Activated naive CD8-positive, alpha-beta T cell treated with anti-CD3 and anti-CD28 coated beads for 36 hours (primary cell): Measurements from ENCODE around the gene SPO11. TPM values are rescaled to one million over a fixed set of nuclear protein-coding genes. Genes with fewer than 3 reads are reported as not detected.

ENCODE experiments used
- DNase-seq: peaks from one replicate; pipeline ENCODE4 v3.0.0; 2021
- H3K27ac Mint-ChIP-seq: one replicate; pipeline ENCODE4 v1.8.0; 2022; ENCODE audit warnings: mild to moderate bottlenecking, moderate library complexity, mixed read lengths
- H3K27me3 Mint-ChIP-seq: one replicate; pipeline ENCODE4 v1.8.0; 2022; ENCODE audit warnings: mild to moderate bottlenecking, mixed read lengths
- H3K36me3 Mint-ChIP-seq: one replicate; pipeline ENCODE4 v1.8.0; 2021; ENCODE audit warnings: mild to moderate bottlenecking, mixed read lengths
- H3K4me1 Mint-ChIP-seq: one replicate; pipeline ENCODE4 v1.8.0; 2021; ENCODE audit warnings: mixed read lengths
- H3K4me3 Mint-ChIP-seq: one replicate; pipeline ENCODE4 v1.8.0; 2022; ENCODE audit warnings: mild to moderate bottlenecking, moderate library complexity, mixed read lengths
- H3K9me3 Mint-ChIP-seq: one replicate; pipeline ENCODE4 v1.8.0; 2022; ENCODE audit warnings: mixed read lengths
- total RNA-seq, 2 experiments: library from RNA; stranded (reverse); gene quantifications; one replicate each; pipeline ENCODE4 v1.2.3, GENCODE V29; 2021

The SPO11 gene
- total RNA-seq, 2 experiments from 2014 or later: not detected

- Mint-ChIP-seq H3K36me3 (no peaks in the 10 kb centered on the region), H3K4me3 (no peak overlapping the region), H3K27me3 (peaks cover 28% of the 10 kb centered on the region), H3K4me1 (no peaks in the 10 kb centered on the region), H3K9me3 (no peaks in the 10 kb centered on the region), H3K27ac (no peak overlapping the region)
- no peak for DNase-seq
Measured at GRCh38 chr20:57294550-57294949, 35.1 kb upstream of the SPO11 start.

GRCh38 chr20:57298457-57298856 is 31.1 kb upstream of the SPO11 start:
- Mint-ChIP-seq H3K36me3 (no peaks in the 10 kb centered on the region), H3K4me1 (no peaks in the 10 kb centered on the region), H3K4me3 (no peak overlapping the region), H3K27ac (no peak overlapping the region), H3K27me3 (peaks cover 8% of the 10 kb centered on the region), H3K9me3 (no peaks in the 10 kb centered on the region)
- DNase-seq: no peak

- Mint-ChIP-seq H3K9me3 (no peaks in the 10 kb centered on the region), H3K4me1 (no peaks in the 10 kb centered on the region), H3K36me3 (no peaks in the 10 kb centered on the region), H3K27me3 (peaks cover 4% of the 10 kb centered on the region), H3K4me3 (no peak overlapping the region), H3K27ac (no peak overlapping the region)
- no peak for DNase-seq
Measured at GRCh38 chr20:57301026-57301425, 28.6 kb upstream of the SPO11 start.

- no peak for DNase-seq
- Mint-ChIP-seq H3K27ac (no peak overlapping the region), H3K36me3 (no peaks in the 10 kb centered on the region), H3K4me3 (no peak overlapping the region), H3K27me3 (no peaks in the 10 kb centered on the region), H3K4me1 (no peaks in the 10 kb centered on the region), H3K9me3 (no peaks in the 10 kb centered on the region)
Measured at GRCh38 chr20:57306747-57307146, 22.9 kb upstream of the SPO11 start.

GRCh38 chr20:57308451-57309271 is 20.9 kb upstream of the SPO11 start:
- Mint-ChIP-seq H3K36me3 (no peaks in the 10 kb centered on the region), H3K27ac (no peak overlapping the region), H3K9me3 (no peaks in the 10 kb centered on the region), H3K27me3 (no peaks in the 10 kb centered on the region), H3K4me1 (no peaks in the 10 kb centered on the region), H3K4me3 (no peak overlapping the region)
- no peak for DNase-seq

GRCh38 chr20:57309544-57310115 is 20.0 kb upstream of the SPO11 start:
- Mint-ChIP-seq H3K4me3 (no peak overlapping the region), H3K9me3 (no peaks in the 10 kb centered on the region), H3K27me3 (no peaks in the 10 kb centered on the region), H3K36me3 (no peaks in the 10 kb centered on the region), H3K27ac (no peak overlapping the region), H3K4me1 (no peaks in the 10 kb centered on the region)
- no peak for DNase-seq

GRCh38 chr20:57310821-57311514 is 18.6 kb upstream of the SPO11 start:
- no peaks in the 10 kb centered on the region for H3K36me3 Mint-ChIP-seq
- H3K27ac Mint-ChIP-seq: no peak overlapping the region
- no peak overlapping the region for H3K4me3 Mint-ChIP-seq
- no peak for DNase-seq
- no peaks in the 10 kb centered on the region for H3K27me3 Mint-ChIP-seq
- H3K9me3 Mint-ChIP-seq: no peaks in the 10 kb centered on the region
- no peaks in the 10 kb centered on the region for H3K4me1 Mint-ChIP-seq

GRCh38 chr20:57312138-57312537 is 17.5 kb upstream of the SPO11 start:
- no peak overlapping the region for H3K27ac Mint-ChIP-seq
- no peaks in the 10 kb centered on the region for H3K36me3 Mint-ChIP-seq
- DNase-seq: no peak
- no peak overlapping the region for H3K4me3 Mint-ChIP-seq
- no peaks in the 10 kb centered on the region for H3K27me3 Mint-ChIP-seq
- no peaks in the 10 kb centered on the region for H3K4me1 Mint-ChIP-seq
- H3K9me3 Mint-ChIP-seq: no peaks in the 10 kb centered on the region

GRCh38 chr20:57313230-57313629 is 16.4 kb upstream of the SPO11 start:
- no peaks in the 10 kb centered on the region for H3K9me3 Mint-ChIP-seq
- H3K4me1 Mint-ChIP-seq: no peaks in the 10 kb centered on the region
- DNase-seq: no peak
- no peak overlapping the region for H3K27ac Mint-ChIP-seq
- H3K4me3 Mint-ChIP-seq: no peak overlapping the region
- H3K36me3 Mint-ChIP-seq: no peaks in the 10 kb centered on the region
- no peaks in the 10 kb centered on the region for H3K27me3 Mint-ChIP-seq

- H3K27me3 Mint-ChIP-seq: peaks cover 4% of the 10 kb centered on the region
- no peaks in the 10 kb centered on the region for H3K9me3 Mint-ChIP-seq
- no peaks in the 10 kb centered on the region for H3K36me3 Mint-ChIP-seq
- DNase-seq: no peak
- no peaks in the 10 kb centered on the region for H3K4me1 Mint-ChIP-seq
- H3K27ac Mint-ChIP-seq: no peak overlapping the region
- H3K4me3 Mint-ChIP-seq: no peak overlapping the region
Measured at GRCh38 chr20:57313951-57314350, 15.7 kb upstream of the SPO11 start.

- Mint-ChIP-seq H3K4me3 (no peak overlapping the region), H3K9me3 (no peaks in the 10 kb centered on the region), H3K27ac (no peak overlapping the region), H3K27me3 (peaks cover 12% of the 10 kb centered on the region), H3K36me3 (no peaks in the 10 kb centered on the region), H3K4me1 (no peaks in the 10 kb centered on the region)
- DNase-seq: no peak
Measured at GRCh38 chr20:57315083-57315975, 14.3 kb upstream of the SPO11 start.

- peaks cover 14% of the 10 kb centered on the region for H3K27me3 Mint-ChIP-seq
- no peak for DNase-seq
- H3K27ac Mint-ChIP-seq: no peak overlapping the region
- no peaks in the 10 kb centered on the region for H3K4me1 Mint-ChIP-seq
- no peaks in the 10 kb centered on the region for H3K36me3 Mint-ChIP-seq
- H3K9me3 Mint-ChIP-seq: no peaks in the 10 kb centered on the region
- no peak overlapping the region for H3K4me3 Mint-ChIP-seq
Measured at GRCh38 chr20:57315976-57316480, 13.6 kb upstream of the SPO11 start.

GRCh38 chr20:57316795-57317201 is 12.8 kb upstream of the SPO11 start:
- H3K4me1 Mint-ChIP-seq: no peaks in the 10 kb centered on the region
- no peak overlapping the region for H3K4me3 Mint-ChIP-seq
- H3K36me3 Mint-ChIP-seq: no peaks in the 10 kb centered on the region
- H3K9me3 Mint-ChIP-seq: no peaks in the 10 kb centered on the region
- peaks cover 20% of the 10 kb centered on the region for H3K27me3 Mint-ChIP-seq
- DNase-seq: no peak
- H3K27ac Mint-ChIP-seq: no peak overlapping the region

GRCh38 chr20:57317316-57317788 is 12.3 kb upstream of the SPO11 start:
- no peak for DNase-seq
- H3K27ac Mint-ChIP-seq: no peak overlapping the region
- H3K4me3 Mint-ChIP-seq: no peak overlapping the region
- peaks cover 26% of the 10 kb centered on the region for H3K27me3 Mint-ChIP-seq
- H3K4me1 Mint-ChIP-seq: no peaks in the 10 kb centered on the region
- no peaks in the 10 kb centered on the region for H3K36me3 Mint-ChIP-seq
- no peaks in the 10 kb centered on the region for H3K9me3 Mint-ChIP-seq
